Right lobe of liver (tissue), 4 donors: ENCODE results near the gene PLXNC1.

Experiments
- CTCF ChIP-seq, 4 donors: fragments of 200-600 bp in 3 of 4; fragments of 450-650 bp in 1 of 4; IDR thresholded peaks; one replicate each; pipeline versions ENCODE4 v1.5.1 to v1.8.0; 2016 to 2022; ENCODE audit warnings: antibody characterized with exemption in 4 of 4, mild to moderate bottlenecking in 2 of 4
- POLR2A ChIP-seq: fragments of 450-650 bp; IDR thresholded peaks from one replicate; pipeline ENCODE4 v1.6.1; 2017; ENCODE audit warnings: antibody characterized with exemption, mild to moderate bottlenecking
- donor health status: DM: no; HTN: no; CAD: no.
- donor health status: DM: no; HTN: no; CAD: no.
- donor health status: DM: no; HTN: yes; CAD: no.

GRCh38 chr12:94174576-94174975, 26.2 kb downstream of the PLXNC1 start:
- TF ChIP-seq CTCF (IDR thresholded peaks at IDR 0.05) (no peak), POLR2A (no peak)
